Stimulated activated CD8-positive, alpha-beta memory T cell treated with anti-CD3 and anti-CD28 coated beads, Interleukin-4, amount 100 ng/mL, for 48 hours (primary cell): ENCODE measurements around the gene RALGDS.

Source experiments
- DNase-seq: peaks from one replicate; pipeline ENCODE4 v3.0.0-alpha.2; 2020

Gene RALGDS

DNA sequence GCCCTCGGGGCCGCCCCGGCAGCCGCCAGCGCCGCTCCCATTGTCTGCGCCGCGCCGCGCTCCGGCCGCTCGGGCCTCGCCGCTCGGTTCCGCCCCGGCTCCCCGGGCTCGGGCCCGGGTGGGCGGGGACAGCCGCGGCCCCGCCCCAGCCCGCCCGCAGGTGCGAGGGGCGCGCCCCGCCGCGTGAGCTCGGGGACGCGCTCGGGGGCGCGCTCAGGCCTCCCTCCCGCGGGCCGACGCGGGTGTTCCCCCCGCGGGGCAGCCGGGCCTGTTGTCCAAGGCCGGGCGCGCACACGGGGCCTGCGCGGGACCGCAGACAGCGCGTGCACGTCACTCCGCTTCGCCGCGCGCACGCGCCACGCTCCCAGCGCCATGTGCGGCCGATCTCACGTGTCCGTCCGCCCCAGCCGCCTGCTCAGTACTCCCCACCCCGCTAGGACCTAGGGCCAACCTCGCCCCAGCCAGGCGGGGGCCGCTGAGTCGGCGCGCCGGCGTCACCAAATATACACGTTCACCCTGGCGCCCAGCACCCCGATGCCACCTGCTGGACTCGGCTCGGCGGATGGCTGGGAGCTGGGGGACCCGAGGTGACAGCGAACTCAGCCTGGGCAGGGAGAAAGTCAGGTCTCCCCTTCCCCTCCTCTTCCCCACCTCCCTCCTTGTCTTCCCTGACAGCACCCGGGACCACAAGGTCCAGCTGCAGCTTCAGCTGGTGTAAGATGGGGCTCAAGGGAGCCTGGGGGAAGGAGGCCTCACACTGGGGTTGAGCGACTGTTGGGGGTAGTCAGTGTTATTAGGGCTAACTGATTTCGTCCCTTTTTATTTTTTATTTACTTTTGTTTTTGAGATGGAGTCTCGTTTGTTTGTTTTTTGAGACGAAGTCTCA is 28.3 kb upstream of the RALGDS start:
- peak; percentile 87 for DNase-seq

DNA sequence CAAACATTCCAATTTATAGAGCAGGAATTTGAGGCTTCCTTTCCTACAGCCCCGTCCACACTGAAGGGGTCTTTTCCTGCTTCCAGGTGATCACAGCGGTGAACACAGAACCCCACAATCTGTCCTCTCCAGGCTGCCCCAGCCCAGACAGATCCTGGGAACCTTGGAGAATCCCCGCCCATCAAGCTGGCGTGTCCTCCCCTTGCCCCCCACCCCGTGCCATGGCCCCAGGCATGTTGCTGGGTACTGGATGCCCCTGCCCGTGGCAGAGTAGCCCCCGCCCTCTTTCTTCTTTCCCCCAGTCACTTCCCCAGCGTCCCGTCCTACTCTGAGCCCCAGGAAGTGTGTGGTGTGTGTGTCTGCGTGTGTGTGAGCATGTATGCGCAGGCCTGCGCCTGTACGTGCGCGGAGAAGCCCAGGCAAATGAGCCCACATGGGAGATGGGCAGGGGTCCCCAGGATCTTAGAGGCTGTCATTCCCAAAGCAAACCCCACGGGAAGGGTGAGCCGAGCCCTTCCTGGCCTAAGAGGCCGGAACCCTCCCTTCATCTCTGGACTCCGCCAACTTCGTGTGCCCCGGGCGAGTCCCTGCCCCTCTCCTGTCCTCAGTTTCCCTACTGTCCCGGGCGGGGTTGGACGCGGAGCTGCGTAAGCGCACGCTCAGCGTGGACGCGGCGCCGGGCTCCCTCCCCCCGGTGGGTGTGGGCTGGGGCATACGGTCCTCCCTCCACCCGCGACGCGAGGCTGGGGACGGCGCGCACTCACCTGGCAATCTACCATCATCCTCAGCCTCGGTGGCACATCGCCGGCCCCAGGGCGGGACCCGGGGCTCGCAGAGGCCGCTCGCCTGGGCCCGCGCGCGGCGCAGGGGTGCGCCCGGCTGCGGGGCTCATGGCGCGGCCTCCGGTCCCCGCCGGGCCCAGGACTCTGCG is 27.4 kb upstream of the RALGDS start:
- peak; percentile 67 for DNase-seq

DNA sequence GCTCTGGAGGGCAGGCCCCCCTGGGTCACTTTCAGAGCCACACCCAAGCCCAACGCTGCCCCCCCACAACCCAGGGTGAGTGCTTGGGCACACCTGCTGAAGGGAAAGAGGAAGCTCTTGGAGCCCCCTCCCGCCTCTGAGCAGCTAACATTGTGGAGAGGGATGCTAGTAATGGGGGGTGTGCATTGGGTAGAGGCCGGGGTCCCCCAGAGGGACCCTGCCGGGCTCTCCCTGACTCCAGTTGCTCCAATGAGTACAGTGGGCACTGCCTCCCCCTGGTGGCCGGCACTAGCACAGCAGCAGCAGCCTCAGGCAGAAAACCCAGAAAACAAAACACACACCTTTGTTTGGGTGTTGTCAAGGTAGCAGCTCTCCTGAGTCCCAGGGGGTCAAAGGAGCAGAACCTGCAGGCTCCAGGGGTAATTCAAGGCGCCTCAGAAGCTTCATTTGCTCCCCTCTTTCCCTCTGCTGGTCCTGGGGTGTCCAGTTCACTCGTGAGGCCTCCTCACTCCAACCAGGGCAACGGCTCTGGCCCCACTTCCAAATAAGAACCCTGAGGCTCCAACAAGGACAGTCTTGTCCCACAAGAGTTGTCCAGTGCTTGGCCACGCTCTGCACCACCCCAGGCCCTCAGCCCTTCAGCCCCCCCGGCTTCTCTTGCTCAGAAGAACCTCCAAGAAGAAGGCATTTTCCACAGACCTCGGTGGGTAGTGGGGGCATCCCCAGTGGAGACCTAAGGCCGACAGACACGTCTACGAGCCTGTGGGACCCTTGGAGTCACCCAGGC is 26.6 kb upstream of the RALGDS start:
- DNase-seq = peak; percentile 93

DNA sequence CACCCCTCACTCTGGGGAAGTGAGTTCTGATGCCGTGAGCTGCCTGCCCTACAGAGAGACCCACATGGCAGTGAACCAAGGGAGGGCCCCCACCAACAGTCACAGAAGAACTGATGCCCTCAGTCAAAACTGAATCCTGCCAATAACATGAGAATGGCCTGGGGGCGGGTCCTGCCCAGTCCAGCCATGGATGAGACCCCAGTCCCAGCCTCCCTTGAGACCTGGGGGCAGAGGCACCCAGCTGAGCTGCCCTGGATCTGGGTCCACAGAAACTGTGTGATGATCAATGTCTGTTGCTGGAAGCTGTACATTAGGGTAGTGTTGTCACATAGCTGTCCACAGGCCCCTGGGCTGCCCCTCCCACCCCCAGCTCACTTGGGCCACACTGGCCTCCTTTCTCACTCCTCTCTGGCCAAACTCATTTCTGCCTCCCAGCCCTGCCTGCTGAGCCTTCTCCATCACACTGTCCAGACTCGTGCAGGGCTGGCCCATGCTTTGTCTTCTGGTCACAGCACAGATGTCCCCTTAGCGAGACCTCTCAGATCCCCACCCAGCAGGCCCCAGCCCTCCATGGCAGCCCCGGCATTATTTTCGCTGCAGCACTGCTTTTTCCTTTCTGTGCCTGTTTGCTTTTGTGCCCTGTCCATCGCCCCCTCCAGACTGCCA is 25.8 kb upstream of the RALGDS start:
- DNase-seq = no peak

DNA sequence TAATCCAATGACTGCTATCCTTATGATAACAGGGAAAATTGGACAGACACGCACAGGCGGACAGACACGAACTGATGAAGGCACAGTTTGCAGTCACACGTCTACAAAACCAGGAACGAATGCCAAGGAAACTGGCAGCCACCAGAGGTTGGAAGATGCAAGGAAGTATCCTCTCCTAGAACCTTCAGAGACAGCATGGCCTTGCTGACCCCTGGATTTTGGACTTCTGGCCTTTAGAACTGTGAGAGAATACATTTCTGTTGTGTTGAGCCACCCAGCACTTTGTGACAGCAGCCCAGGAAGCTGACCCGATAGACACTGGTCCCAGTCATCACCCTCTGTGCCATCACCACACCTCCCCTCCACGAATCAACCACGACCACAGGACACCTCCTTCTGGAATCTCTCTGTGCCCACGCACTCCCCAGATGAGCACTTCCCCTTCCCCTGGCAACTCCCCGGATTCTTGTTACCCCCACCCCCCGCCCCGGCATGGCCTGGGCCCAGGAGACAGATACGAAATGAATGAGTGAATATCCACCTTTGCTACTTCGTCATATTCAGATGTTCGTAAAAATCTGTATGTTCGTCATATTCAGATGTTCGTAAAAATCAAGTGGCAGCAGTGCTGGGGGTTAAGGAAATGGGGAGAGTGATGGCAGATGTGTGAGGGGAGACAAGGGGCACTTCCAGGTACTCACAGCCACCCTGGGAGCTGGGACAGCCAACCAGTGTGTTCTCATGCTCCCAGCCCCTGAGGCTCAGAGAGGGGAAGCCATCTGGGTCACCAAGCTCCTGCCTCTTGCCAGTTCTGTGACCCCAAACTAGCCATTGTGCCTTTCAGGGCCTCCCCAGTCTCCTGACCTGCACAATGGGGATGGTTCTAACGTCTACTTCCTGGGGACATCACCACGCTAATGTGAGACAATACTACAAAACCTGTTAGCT is 24.1 kb upstream of the RALGDS start:
- DNase-seq = no peak

DNA sequence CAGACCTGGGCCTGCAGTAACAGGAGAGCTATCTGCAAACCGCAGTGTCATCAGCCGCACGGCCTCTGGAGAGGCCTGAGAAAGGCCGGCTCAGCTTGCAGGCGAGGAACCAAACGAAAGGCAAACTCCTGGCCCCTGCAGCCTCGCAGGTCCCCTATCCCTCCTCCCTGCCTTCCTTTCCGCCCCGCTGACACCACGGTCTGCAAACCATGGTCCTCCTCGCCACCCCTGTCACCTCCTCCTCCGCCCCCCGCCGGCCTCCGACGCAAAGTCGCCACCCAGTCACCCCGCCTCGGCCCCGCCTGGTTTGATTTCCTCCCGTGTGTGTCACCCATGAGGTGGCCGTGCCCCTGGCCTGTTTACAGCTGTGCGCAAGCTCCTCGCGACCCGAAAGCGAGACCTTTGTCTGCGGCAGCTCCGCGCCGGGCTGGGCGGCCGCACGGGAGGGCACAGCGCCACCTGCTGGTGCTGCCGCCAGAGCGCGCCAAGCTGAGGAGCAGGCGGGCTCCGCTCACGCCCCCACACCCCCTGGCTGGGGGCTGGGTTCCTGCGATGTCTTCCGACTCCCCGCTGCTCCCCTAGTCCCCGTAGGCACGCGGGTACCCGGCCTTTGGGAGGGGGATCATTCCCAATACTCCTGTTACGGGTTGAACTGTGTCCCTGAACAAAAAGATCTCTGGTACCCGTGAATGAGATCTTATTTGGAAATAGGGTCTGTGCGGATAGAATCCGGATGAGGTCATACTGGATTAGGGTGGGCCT is 23.3 kb upstream of the RALGDS start:
- peak; percentile 95 for DNase-seq

DNA sequence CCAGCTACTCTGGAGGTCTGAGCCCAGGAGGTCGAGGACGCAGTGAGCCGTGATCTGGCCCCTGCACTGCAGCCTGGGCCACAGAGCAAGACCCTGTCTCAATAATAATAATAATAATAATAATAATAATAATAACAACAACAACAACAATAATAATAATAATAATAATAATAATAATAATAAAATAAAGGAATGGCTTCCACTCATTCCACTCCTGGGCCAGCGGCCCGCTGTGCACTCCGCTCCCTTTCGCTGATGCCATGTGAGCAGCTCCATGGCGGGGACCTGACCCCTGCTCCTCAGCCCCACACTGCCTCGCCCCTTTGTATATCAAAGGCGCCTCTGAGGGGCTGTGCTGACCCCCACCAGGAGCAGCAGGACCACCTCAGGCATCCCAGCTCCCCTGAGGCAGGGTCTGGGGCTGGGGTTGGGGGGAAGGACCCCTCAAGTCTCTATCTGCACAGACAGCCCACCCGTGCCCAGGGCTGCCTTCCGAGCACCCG is 22.6 kb upstream of the RALGDS start:
- no peak for DNase-seq

DNA sequence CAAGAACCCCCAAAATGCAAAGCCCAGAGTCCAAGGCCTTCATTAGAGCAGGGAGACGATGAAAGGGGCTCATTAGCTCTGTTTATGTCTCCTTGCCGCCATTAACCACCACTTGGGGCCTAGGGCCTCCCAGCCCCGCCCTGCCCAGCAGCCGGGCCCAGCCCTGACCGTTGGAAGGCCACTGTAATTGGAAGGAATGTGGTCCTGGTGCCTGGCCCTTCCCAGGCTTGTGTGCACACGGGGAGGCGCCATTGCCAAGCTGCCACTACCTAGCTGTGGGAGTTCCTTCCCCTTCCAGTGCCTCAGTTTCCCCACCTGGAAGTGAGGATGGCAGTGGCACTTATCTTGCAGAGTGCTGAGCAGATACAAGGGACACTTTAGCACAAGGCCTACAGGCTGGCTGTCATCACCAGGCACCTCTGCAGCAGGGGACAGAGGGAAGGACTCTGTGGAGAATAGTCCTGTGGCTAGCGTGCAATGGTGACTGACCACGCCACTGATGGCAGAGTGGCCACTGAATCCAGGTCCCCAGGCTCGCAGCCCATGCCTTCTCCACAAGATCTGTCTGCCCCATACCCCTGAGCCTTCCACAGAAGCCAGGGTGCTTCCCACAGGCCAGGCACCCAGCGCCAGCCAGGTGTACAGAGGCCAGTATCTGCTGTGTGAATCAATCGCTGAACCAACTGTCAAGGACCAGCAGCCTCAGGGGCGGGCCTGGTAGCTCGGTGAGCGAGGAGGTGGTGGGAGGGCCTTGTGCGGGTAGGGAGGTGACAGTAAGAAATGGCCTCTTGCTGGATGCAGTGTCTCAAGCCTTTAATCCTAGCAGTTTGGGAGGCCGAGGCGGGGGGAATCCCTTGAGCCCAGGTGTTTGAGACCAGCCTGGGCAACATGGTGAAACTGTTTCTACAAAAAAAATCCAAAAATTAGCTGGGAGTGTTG is 21.9 kb upstream of the RALGDS start:
- peak; percentile 63 for DNase-seq

DNA sequence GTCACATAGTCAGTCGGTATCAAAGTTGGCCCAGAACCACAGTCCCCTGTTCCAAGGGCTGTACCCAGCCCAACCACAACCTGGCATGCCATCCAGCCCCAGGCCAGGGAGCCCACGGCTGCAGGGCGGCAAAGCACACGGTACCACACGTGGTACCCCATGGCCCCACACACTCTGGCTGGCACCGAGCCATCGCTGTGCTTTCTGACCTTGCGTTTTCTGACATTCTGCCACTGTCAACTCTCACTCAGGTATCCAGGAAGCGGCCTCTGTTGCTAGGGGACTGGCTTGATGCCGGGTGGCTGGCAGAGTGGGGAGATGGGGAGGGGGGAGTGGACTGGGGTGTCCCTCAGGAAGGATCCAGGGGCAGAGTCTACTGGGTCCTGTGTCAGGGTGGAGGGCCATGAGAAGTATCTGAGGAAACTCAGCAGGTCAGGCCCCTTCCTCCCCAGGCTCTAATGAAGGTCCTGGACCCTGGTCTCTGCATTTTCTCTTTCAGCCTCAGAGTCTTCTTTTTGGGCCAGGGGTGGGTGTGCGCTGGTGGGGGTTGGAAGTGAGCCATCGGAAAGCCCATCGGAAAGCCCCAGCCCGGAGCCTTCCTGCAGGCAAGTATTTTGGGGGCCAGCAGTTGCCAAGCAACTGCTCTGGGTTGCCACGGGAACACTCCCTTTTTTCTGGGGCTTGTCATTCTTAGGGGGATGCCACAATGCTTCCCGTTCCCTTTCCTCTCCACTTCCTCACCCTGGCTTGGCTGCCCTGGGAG is 21.0 kb upstream of the RALGDS start:
- peak; percentile 77 for DNase-seq

DNA sequence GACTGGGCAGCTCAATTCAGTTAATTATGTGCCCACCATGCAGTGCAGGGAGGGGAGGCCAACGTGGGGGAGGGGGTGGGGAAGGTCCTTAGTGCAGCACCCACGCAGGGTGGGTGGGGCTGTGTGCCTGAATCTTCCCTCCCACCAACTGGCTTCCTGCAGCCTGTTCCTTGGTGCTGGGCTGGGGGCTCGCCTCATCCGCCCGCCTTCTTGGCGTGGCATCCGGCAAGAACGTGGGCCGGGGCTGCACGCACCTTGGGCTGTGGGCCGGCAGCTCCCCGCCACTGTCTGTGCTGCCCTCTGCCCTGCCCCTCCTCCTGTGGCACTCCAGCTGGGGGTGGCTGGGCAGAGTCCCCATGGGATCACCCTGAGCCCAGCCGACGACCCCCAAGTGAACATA is 19.6 kb upstream of the RALGDS start:
- DNase-seq = no peak

DNA sequence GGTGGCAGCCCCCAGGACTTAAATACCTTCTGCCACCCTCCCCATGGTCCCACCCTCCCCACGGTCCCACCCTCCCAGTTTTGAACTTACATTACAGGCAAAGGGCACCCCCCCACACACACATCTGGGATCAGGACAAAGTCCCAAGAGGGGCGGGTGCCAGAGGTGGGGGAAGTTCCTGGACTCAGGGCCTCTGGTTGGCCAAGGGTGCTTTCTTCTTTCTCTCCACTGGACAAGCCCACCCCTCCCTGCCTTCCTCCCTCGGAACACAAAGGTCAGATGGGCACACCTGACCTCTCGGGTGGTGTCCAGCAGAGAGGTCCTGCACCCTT is 19.1 kb upstream of the RALGDS start:
- no peak for DNase-seq

DNA sequence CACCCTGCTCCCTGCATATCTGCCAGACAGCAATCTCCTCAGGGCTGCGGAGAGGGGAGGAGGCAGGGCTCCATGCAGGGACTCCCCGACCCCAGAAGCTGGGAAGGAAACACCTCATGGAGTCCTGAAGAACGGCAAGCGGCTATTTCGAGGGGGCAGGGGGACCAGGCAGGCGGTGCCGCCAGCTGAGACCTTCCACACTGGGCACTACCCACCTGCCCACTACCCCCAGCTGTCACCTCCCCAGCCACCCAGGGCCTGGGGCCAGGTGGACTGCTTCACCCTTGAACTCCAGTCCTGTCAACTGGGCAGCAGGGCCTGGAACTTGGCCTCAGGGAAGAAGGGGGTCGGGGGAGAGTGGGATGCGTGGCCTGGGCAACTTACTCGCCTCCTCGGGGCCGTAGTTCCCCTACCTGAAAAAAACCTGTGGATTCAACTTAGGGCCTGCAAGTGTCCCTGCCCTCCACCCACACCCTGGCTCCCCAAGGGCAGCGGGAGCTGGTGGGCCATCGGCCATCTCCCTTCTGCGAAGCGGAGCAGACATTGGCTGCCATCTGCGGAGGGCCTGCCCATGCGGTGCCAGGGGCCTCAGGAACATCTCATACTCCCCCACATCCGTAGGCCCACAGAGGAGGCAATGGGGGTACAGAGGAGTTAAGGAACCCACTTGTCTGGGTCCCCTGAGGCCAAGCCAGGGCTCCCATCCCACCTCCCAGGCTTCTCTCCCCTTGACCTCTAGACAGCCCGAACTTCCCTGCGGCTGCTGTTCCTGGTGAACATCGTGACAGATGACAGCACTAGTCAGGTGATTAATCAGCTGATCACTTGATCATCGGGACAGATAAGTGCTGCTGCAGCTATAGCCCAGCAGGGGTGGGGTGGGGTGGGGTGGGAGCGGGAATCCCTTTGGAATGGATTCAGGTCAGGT is 18.5 kb upstream of the RALGDS start:
- no peak for DNase-seq

DNA sequence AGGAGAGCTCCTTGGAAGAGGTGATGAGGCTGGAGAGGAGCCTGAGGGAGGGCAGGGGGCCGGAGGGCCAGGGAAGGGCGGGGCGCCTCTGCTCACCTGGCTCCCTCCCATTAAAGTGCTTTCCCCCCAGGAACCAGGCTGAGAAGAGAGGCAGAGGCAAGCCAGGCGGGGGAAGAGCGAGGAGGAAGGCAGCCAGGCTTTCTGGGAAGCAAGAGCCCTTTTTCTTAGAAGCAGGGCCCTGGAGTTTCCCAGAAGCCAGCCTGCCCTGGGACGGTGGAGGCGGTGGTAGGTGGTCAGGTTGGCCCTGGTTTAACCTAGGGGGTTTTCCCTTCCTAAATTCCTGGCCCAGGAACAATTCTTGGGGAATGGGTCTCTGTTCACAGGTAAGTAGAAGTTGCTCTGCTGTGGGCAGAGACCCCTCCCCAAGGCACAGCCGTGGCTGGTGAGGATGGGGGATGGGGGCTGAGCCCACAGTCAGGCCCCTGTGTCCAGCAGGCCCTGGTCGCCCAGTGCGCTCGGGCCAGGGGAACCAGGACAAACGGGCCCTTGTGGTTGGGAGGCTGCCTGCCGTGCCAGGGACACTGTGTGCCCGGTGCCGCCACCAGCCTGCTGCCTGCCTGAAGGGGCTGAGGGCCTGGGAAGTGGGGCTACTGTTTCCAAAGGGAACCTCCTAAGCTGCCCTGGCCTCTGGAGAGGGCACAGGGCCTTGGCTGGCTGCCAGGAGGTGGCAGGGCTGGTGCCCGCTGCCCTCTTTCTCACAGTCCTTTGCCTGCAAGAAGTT is 16.6 kb upstream of the RALGDS start:
- peak; percentile 59 for DNase-seq

DNA sequence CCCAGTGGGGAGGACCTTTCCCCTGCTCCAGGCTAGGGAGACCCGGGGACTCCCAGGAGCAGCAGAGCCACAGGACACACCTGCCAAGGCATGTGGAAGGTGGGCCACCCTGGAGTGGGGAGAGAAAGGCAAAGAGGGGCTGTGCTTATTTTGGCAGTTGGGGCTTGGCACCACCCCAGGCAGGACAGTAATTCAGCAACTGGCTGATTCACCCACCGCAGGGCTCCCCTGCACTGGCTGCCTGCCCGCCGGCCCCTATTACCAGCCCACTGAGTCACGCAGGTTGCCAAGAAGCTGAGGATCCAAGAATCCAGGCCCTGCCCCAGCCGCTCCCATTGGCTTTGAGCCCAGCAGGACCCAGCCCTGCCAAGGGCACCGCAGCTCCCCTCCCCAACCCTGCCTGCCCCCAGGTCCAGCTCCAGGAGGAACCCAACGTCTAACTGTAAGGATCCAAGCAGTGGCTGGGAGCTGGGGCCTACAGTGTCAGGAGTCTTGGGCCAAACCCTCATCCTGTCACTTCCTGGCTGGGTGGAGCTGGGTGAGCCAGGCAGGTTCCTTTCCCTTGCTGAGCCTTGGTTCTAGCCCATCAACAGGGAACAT is 14.2 kb upstream of the RALGDS start:
- peak; percentile 85 for DNase-seq

DNA sequence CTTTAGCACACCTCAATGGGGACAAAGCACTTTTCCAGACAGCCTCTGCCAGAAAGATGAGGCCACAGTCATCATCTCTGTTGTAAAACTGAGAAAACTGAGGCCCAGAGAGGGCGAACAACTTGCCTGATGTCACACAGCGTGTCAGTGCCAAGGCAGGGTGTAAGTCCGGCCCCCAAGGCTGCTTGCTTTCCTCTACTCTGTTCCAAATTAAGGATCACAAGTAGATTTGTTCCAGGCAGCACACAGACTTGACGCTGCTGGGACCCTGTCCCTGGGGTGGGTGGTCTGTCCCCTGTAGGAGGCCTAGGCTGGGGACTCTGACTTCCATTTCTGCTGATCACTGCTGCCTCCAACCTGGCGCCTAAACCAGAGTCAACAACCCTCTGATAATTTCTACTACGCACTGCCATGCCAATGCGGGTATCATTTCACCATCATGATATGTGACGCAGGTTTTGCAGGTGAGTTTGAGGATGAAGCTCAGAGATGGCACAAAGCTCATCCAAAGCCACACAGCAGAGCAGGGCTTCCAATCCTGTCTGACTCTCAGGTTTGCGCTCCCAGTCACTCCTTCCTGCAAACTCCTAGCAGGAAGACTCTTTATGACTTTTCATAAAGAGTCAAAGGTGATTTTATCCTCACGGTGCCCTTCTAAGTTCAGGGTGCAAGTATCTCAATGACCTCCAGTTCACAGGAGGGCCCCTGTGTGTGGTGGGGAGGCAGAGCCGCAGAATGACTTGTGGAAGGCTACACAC is 13.5 kb upstream of the RALGDS start:
- DNase-seq = peak; percentile 56
